Neural crest cell (in vitro differentiated cells): ENCODE results near the gene SERGEF. TPM values are rescaled to one million over a fixed set of nuclear protein-coding genes. Genes with fewer than 3 reads are reported as not detected.

Source experiments
- DNase-seq: peaks from one replicate; pipeline ENCODE4 v3.0.0; 2021; ENCODE audit warnings: low read depth, mixed read lengths, low spot score
- H3K27ac Mint-ChIP-seq: one replicate; pipeline ENCODE4 v1.8.0; 2021; ENCODE audit warnings: mild to moderate bottlenecking, mixed read lengths; ENCODE audit not compliant: unreplicated experiment
- H3K27me3 Mint-ChIP-seq: 2 replicates; pipeline ENCODE4 v1.8.0; 2021; ENCODE audit warnings: low read depth, mild to moderate bottlenecking, mixed read lengths
- H3K36me3 Mint-ChIP-seq: 2 replicates; pipeline ENCODE4 v1.8.0; 2021; ENCODE audit warnings: low read depth, mild to moderate bottlenecking, mixed read lengths
- H3K4me1 Mint-ChIP-seq: 2 replicates; pipeline ENCODE4 v1.8.0; 2021; ENCODE audit warnings: mixed read lengths
- H3K4me3 Mint-ChIP-seq: one replicate; pipeline ENCODE4 v1.8.0; 2021; ENCODE audit warnings: mild to moderate bottlenecking, mixed read lengths
- H3K9me3 Mint-ChIP-seq: 2 replicates; pipeline ENCODE4 v1.8.0; 2021; ENCODE audit warnings: mixed read lengths
- CTCF ChIP-seq: fragments of 200-600 bp; sonication (generic); conservative IDR thresholded peaks from 2 replicates; pipeline ENCODE4 v1.5.0; 2021; ENCODE audit warnings: antibody characterized with exemption, mild to moderate bottlenecking
- total RNA-seq: library from RNA; stranded (reverse); gene quantifications from 2 replicates; pipeline ENCODE4 v1.2.1, GENCODE V29; 2021

Gene SERGEF
- total RNA-seq, 1 donor from 2014 or later = 29.6 TPM

DNA sequence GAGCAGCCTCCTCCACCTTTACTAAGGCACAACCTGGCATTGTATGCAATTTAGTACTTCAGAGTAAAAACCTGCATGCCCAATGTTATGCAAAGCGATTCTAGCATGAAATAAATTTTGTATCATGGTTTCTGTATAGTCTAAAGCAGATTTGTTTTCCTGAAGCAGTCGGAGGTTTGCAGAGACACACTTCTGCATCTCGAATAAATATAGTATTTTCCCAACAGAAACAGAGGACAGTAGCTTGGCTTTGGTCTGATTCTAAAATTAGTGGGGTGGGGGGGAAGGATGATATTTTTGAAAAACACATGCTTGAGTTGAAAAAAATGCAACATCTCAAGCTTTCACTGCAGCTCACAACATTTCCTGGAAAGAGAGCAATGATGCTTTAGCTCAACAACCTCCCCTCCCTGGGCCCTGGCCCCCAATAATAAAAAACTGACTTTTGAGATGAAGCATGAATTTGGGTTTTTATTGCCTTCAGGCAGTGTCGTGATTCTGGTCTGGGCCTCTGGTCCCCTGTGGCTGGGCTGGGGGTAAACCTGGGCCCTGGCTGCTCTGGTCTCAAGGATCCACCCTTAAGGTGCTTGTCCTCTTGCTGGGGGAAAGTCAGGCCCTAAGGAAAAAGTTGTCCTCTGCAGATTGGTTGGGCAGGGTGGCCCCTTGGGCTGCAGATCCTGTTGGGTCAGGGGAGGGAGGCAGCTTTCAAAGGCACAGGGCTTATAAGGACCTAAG lies 230.1 kb downstream of the SERGEF start:
- DNase-seq = no peak
- no peak for TF ChIP-seq CTCF
- H3K4me3 Mint-ChIP-seq = no peak overlapping the region
- H3K9me3 Mint-ChIP-seq = no peaks in the 10 kb centered on the region
- H3K27me3 Mint-ChIP-seq = no peaks in the 10 kb centered on the region
- no peak overlapping the region for H3K27ac Mint-ChIP-seq
- peaks cover 1% of the 10 kb centered on the region for H3K4me1 Mint-ChIP-seq
- peaks cover 5% of the 10 kb centered on the region for H3K36me3 Mint-ChIP-seq

GRCh38 chr11:17782145-17782544 lies 230.7 kb downstream of the SERGEF start:
- no peaks in the 10 kb centered on the region for H3K27me3 Mint-ChIP-seq
- TF ChIP-seq CTCF = no peak
- no peak for DNase-seq
- H3K36me3 Mint-ChIP-seq = peaks cover 5% of the 10 kb centered on the region
- H3K4me1 Mint-ChIP-seq = peaks cover 4% of the 10 kb centered on the region
- H3K27ac Mint-ChIP-seq = no peak overlapping the region
- no peak overlapping the region for H3K4me3 Mint-ChIP-seq
- no peaks in the 10 kb centered on the region for H3K9me3 Mint-ChIP-seq

DNA sequence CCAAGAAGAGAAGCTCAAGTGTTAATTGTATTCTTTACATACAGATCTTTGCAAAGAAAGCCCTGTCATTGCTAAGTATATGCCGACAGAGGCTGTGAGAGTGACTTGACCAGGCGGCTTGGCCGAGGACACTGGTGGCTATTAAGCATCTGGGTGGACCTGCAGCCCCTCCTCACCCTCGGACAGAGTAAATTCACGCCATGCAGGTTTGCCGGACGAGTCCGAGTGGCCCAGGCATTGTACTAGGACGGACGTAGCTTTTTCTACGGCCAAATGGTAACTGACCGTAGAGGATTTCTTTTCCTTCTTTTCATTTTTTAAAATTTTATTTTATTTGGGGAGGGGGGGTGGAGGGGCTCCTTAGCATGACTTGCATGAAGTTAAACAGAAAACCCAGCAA lies 231.2 kb downstream of the SERGEF start:
- Mint-ChIP-seq H3K9me3 (no peaks in the 10 kb centered on the region), H3K4me1 (peaks cover 4% of the 10 kb centered on the region), H3K4me3 (no peak overlapping the region)

GRCh38 chr11:17781221-17781620 lies 231.6 kb downstream of the SERGEF start:
- peaks cover 4% of the 10 kb centered on the region for H3K4me1 Mint-ChIP-seq
- H3K27me3 Mint-ChIP-seq = no peaks in the 10 kb centered on the region
- DNase-seq = no peak
- no peak for TF ChIP-seq CTCF
- H3K9me3 Mint-ChIP-seq = no peaks in the 10 kb centered on the region
- no peak overlapping the region for H3K4me3 Mint-ChIP-seq
- no peak overlapping the region for H3K27ac Mint-ChIP-seq
- peaks cover 5% of the 10 kb centered on the region for H3K36me3 Mint-ChIP-seq

More for the DNA sequence above, 231.2 kb downstream of the SERGEF start:
- Mint-ChIP-seq H3K27ac (no peak overlapping the region), H3K36me3 (peaks cover 5% of the 10 kb centered on the region), H3K27me3 (no peaks in the 10 kb centered on the region)
- no peak for DNase-seq
- no peak for TF ChIP-seq CTCF

DNA sequence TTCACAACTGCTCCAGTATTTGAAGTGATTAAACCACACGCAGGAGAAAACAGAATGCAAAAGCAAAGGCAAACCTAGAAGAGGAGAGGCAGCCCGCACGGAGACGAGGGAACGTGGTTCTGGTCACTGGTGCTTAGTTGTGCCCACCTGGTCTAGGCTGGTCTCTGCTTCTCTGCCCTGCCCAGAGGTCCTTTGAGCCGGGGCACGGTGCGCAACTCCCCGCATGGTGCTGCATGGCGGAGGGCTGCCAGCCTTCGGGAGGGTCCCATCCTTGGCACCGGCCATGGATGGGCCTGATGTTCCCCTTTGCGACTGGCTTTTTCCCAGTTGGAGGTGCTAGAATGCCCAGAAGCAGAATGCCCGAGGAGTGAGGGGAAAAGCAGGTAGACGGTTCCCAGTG lies 232.2 kb downstream of the SERGEF start:
- H3K9me3 Mint-ChIP-seq = no peaks in the 10 kb centered on the region
- H3K4me3 Mint-ChIP-seq = no peak overlapping the region
- no peak for TF ChIP-seq CTCF
- no peak overlapping the region for H3K27ac Mint-ChIP-seq
- H3K36me3 Mint-ChIP-seq = peaks cover 2% of the 10 kb centered on the region
- H3K4me1 Mint-ChIP-seq = peaks cover 4% of the 10 kb centered on the region
- no peaks in the 10 kb centered on the region for H3K27me3 Mint-ChIP-seq
- DNase-seq = no peak
